Measurements from ENCODE around the gene AKAP13. TPM values are rescaled to one million over a fixed set of nuclear protein-coding genes. Genes with fewer than 3 reads are reported as not detected.

AKAP13 gene
- total RNA-seq, 2 donors from 2014 or later: 87.3 to 106 TPM

DNA sequence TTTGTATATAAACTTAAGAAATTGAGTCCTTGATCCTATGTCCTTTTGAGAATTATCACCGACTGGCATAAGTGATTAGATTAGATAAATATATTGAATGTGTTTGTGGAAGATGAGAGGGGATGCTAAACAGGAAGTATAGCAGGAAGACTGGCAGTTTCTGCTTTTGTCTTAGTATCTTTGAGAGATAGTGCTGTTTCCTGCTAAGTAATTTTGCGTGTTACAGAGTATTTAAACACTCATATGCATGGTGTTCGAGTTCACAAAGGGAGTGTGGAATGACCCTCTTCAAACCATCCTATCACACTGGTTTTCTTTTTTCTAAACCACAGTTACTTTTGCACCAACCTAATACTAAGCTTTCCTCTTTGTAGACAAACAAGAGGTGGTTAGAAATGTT lies 308.3 kb downstream of the AKAP13 start:
- Histone ChIP-seq H3K27ac (peak overlapping the region; percentile 25), H3K9ac (ENCODE audit: low read depth in 2 of 2, low read length in 2 of 2) (no peak overlapping the region), H3K4me1 (peaks cover 3% of the 10 kb centered on the region), H3K36me3 (no peaks in the 10 kb centered on the region), H3K4me3 (no peak overlapping the region), H3K9me3 (no peaks in the 10 kb centered on the region), H3K27me3 (no peaks in the 10 kb centered on the region)
- TF ChIP-seq, protein P1, sequence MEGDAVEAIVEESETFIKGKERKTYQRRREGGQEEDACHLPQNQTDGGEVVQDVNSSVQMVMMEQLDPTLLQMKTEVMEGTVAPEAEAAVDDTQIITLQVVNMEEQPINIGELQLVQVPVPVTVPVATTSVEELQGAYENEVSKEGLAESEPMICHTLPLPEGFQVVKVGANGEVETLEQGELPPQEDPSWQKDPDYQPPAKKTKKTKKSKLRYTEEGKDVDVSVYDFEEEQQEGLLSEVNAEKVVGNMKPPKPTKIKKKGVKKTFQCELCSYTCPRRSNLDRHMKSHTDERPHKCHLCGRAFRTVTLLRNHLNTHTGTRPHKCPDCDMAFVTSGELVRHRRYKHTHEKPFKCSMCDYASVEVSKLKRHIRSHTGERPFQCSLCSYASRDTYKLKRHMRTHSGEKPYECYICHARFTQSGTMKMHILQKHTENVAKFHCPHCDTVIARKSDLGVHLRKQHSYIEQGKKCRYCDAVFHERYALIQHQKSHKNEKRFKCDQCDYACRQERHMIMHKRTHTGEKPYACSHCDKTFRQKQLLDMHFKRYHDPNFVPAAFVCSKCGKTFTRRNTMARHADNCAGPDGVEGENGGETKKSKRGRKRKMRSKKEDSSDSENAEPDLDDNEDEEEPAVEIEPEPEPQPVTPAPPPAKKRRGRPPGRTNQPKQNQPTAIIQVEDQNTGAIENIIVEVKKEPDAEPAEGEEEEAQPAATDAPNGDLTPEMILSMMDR (IDR thresholded peaks at IDR 0.05): no peak
- intact Hi-C loops (cut with DNase I): no loop called here
- no peak for DNase-seq

DNA sequence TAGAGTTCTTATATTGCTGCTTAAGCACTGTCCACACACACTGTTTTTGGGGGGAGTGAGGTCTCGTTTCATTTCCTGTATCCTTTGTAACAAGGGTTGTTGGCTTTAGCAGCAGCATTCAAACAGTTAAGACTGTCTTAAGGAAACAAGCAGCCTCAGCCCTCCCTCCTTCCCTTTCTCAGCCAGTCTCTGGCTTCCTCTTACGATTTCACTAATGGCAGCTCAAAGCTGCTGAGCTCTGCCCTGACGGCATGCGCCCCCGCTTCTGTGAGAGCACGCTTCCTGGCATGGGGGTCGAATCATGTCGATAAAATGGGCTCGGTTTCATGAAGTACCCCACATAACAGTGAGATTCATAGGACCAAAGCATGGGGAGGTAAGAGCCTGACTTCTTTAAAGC lies 309.3 kb downstream of the AKAP13 start:
- no peaks in the 10 kb centered on the region for H3K36me3 ChIP-seq
- H3K9ac ChIP-seq (ENCODE audit: low read depth in 2 of 2, low read length in 2 of 2): peak overlapping the region in 1 of 2 donors; percentile 33
- intact Hi-C loops (cut with DNase I): no loop called here
- H3K27me3 ChIP-seq: no peaks in the 10 kb centered on the region
- no peaks in the 10 kb centered on the region for H3K9me3 ChIP-seq
- DNase-seq: no peak
- H3K4me3 ChIP-seq: peak overlapping the region; percentile 23
- TF ChIP-seq, protein P1 (IDR thresholded peaks at IDR 0.05): no peak
- peaks cover 3% of the 10 kb centered on the region for H3K4me1 ChIP-seq
- peak overlapping the region; percentile 65 for H3K27ac ChIP-seq

- Histone ChIP-seq H3K9ac (ENCODE audit: low read depth in 2 of 2, low read length in 2 of 2) (peak overlapping the region in 1 of 2 donors; percentile 51), H3K4me3 (peak overlapping the region; percentile 23), H3K27me3 (no peaks in the 10 kb centered on the region), H3K27ac (peak overlapping the region; percentile 65), H3K9me3 (no peaks in the 10 kb centered on the region), H3K4me1 (peaks cover 3% of the 10 kb centered on the region), H3K36me3 (no peaks in the 10 kb centered on the region)
- TF ChIP-seq, protein P1 (IDR thresholded peaks at IDR 0.05): no peak
- intact Hi-C loops (cut with DNase I): no loop called here
- DNase-seq: no peak
Observed at GRCh38 chr15:85690561-85691231, 310.3 kb downstream of the AKAP13 start.

DNA sequence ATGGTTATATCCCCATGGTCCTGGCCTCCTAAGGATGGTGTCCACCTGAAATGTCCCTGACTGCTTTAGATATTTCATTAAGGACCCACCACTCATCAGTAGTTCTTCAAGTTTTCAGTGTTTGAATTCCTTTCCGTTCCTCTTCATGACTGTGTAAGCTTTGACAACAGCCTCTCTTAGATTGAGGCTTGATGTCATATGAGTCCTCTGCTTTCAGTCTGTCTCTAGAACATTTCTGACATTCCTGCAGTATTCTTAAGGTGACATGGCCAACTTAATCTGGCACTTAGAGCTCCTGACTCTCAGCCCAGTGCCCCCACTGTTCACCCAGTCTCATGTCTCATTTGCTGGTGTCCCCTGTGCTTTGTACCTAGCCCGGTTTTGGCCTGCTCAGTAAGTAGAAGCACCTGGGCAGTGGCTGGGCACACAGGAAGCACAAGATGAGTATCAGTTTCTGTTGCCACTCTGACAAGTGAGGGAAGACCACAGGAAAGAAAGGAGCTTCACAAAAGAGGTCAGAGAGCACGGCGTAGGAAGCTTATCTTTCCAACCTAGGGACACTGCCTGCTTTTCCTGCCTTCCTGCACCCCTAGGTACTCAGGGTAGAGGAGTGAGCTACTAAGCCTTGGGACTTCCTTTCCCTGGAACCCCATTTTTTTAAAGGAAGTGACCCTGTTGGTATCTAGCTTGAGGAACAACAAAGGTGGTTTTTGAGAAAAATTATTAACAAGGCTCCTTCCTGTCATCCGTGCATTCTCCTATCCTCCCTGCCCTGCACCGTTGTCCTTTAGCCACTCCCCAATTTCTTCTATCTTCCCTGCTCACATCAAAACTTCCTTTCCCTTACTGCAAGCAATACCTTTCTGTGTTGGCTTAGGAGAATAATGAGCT lies 311.2 kb downstream of the AKAP13 start:
- peaks cover 4% of the 10 kb centered on the region for H3K36me3 ChIP-seq
- intact Hi-C loops (cut with DNase I): no loop called here
- TF ChIP-seq, protein P1 (IDR thresholded peaks at IDR 0.05): no peak
- no peak for DNase-seq
- H3K27ac ChIP-seq: peak overlapping the region; percentile 65
- H3K27me3 ChIP-seq: no peaks in the 10 kb centered on the region
- no peaks in the 10 kb centered on the region for H3K9me3 ChIP-seq
- peaks cover 3% of the 10 kb centered on the region for H3K4me1 ChIP-seq
- peak overlapping the region; percentile 24 to 51 for H3K9ac ChIP-seq (ENCODE audit: low read depth in 2 of 2, low read length in 2 of 2)
- H3K4me3 ChIP-seq: no peak overlapping the region

GRCh38 chr15:85692321-85692720 lies 311.9 kb downstream of the AKAP13 start:
- Histone ChIP-seq H3K4me3 (no peak overlapping the region), H3K9ac (ENCODE audit: low read depth in 2 of 2, low read length in 2 of 2) (peak overlapping the region in 1 of 2 donors; percentile 21), H3K36me3 (peaks cover 7% of the 10 kb centered on the region), H3K27me3 (no peaks in the 10 kb centered on the region), H3K4me1 (peaks cover 3% of the 10 kb centered on the region), H3K27ac (no peak overlapping the region), H3K9me3 (no peaks in the 10 kb centered on the region)
- intact Hi-C loops (cut with DNase I): no loop called here
- DNase-seq: no peak
- TF ChIP-seq, protein P1 (IDR thresholded peaks at IDR 0.05): no peak
